K562 (cell line): ENCODE measurements around the gene SHB. TPM values are rescaled to one million over a fixed set of nuclear protein-coding genes. Genes with fewer than 3 reads are reported as not detected.

ENCODE experiments used
- ATAC-seq: fragments of 200-7000 bp; cut with Tn5 transposase; 3 replicates; pipeline ENCODE4 v1.9.1; 2020; ENCODE audit warnings: moderate library complexity
- BruUV-seq: library from RNA; stranded (reverse); fragments of 400-500 nt; replicated peaks from 2 replicates; lab custom pipeline; 2021; lab: Mats Ljungman, UMichigan
- CTCF ChIA-PET: fragments of 300-600 bp; formaldehyde crosslinking; extraction: SDS; loops from one replicate; lab custom pipeline; 2021; ENCODE audit warnings: low intra/inter-chr PET ratio; lab: Yijun Ruan, JAX
- POLR2A ChIA-PET: fragments of 300-600, 350-650 bp; sonication (Branson Sonifier 250); formaldehyde crosslinking; extraction: SDS; loops from one replicate; lab custom pipeline; 2021; ENCODE audit warnings: antibody characterized with exemption, inconsistent platforms; lab: Yijun Ruan, JAX
- DNase-seq, 4 experiments: peaks; one replicate each; pipeline versions ENCODE4 v3.0.0 to v3.0.0-alpha.2; 2011 to 2018; ENCODE audit warnings: low spot score in 3 of 4, mixed read lengths in 3 of 4; ENCODE audit errors: extremely low read depth in 1 of 4
- FAIRE-seq: peaks from 2 replicates; lab custom pipeline; 2011; peaks lifted over from hg19 to GRCh38; lab: Jason Lieb, UNC
- H2AFZ ChIP-seq: 2 replicates; pipeline ENCODE4 v1.6.0; 2011; ENCODE audit warnings: low read depth, low read length, control low read depth, inconsistent platforms
- H3K27ac ChIP-seq: fragments of 200-600 bp; 3 replicates; pipeline ENCODE4 v1.8.0; 2011; ENCODE audit warnings: low read depth, mild to moderate bottlenecking, control low read depth, inconsistent platforms, low read length, moderate library complexity, mixed read lengths; ENCODE audit errors: extremely low read depth
- H3K27me3 ChIP-seq, 2 experiments: fragments of 300-600 bp in 1 of 2; 2 replicates in 1 of 2; 3 replicates in 1 of 2; pipeline versions ENCODE4 v1.6.0 to v1.8.0; 2011; ENCODE audit warnings: inconsistent platforms in 2 of 2, low read length in 2 of 2, mild to moderate bottlenecking in 1 of 2, mixed read lengths in 1 of 2, moderate library complexity in 1 of 2; ENCODE audit not compliant: control insufficient read depth in 2 of 2, insufficient read depth in 2 of 2
- H3K36me3 ChIP-seq: fragments of 300-600 bp; 3 replicates; pipeline ENCODE4 v1.8.0; 2011; ENCODE audit warnings: mild to moderate bottlenecking, low read length, inconsistent platforms; ENCODE audit not compliant: control insufficient read depth, insufficient read depth
- H3K4me1 ChIP-seq, 2 experiments: fragments of 200-600 bp in 1 of 2; replicated peaks in 1 of 2; 2 replicates in 1 of 2; 3 replicates in 1 of 2; pipeline versions ENCODE4 v1.5.1 to v1.8.0; 2011; ENCODE audit warnings: inconsistent platforms in 2 of 2, low read length in 2 of 2, mild to moderate bottlenecking in 1 of 2, mixed read lengths in 1 of 2, moderate library complexity in 1 of 2; ENCODE audit not compliant: control insufficient read depth in 2 of 2, insufficient read depth in 2 of 2
- H3K4me2 ChIP-seq: 2 replicates; pipeline ENCODE4 v1.6.1; 2011; ENCODE audit warnings: low read length, control low read depth, inconsistent platforms, mixed read lengths; ENCODE audit not compliant: insufficient read depth
- H3K4me3 ChIP-seq: fragments of 200-600 bp; sonication (generic), shearing (Covaris generic); 2 replicates; pipeline ENCODE4 v1.5.1; 2016; ENCODE audit warnings: control low read depth, inconsistent platforms
- H3K79me2 ChIP-seq: fragments of 200-600 bp; 3 replicates; pipeline ENCODE4 v1.8.0; 2011; ENCODE audit warnings: low read length, inconsistent platforms; ENCODE audit not compliant: control insufficient read depth, insufficient read depth
- H3K9ac ChIP-seq, 2 experiments: 2 replicates each; pipeline versions ENCODE4 v1.6.0 to v1.6.1; 2011; ENCODE audit warnings: low read depth in 2 of 2, low read length in 2 of 2, control low read depth in 1 of 2, inconsistent platforms in 1 of 2, mild to moderate bottlenecking in 1 of 2, mixed read lengths in 1 of 2; ENCODE audit not compliant: insufficient read depth in 1 of 2
- H3K9me1 ChIP-seq: one replicate; pipeline ENCODE4 v1.6.0; 2011; ENCODE audit warnings: inconsistent platforms, mild to moderate bottlenecking, low read length, moderate library complexity; ENCODE audit not compliant: control insufficient read depth, insufficient read depth
- H3K9me3 ChIP-seq: replicated peaks from 2 replicates; pipeline ENCODE4 v1.5.1; 2011; ENCODE audit warnings: low read depth, low read length, inconsistent platforms; ENCODE audit not compliant: control insufficient read depth, insufficient read depth
- H4K20me1 ChIP-seq: replicated peaks from 2 replicates; pipeline ENCODE4 v1.6.1; 2011; ENCODE audit warnings: low read length, inconsistent platforms, mixed read lengths; ENCODE audit not compliant: control insufficient read depth, insufficient read depth
- BHLHE40 ChIP-seq: IDR thresholded peaks from 2 replicates; pipeline ENCODE4 v1.6.1; 2011; ENCODE audit warnings: low read length, improper control_type of control experiment
- ETV1 ChIP-seq: fragments of 450-650 bp; conservative IDR thresholded peaks from 2 replicates; pipeline ENCODE4 v1.6.1; 2016; ENCODE audit warnings: missing genetic modification characterization, control low read depth, low read depth, missing compliant biosample characterization
- FOSL1 ChIP-seq: fragments of 200-800 bp; sonication (Bioruptor generic); conservative IDR thresholded peaks from 2 replicates; pipeline ENCODE4 v1.6.1; 2016; ENCODE audit warnings: missing genetic modification characterization, missing compliant biosample characterization
- GABPB1 ChIP-seq: sonication (generic); formaldehyde crosslinking; IDR thresholded peaks from 2 replicates; pipeline ENCODE4 v1.8.0; 2022; ENCODE audit warnings: mild to moderate bottlenecking, missing genetic modification reagents
- JUN ChIP-seq, 2 experiments: sonication (generic) in 1 of 2; formaldehyde crosslinking in 1 of 2; IDR thresholded peaks; 2 replicates each; pipeline versions ENCODE4 v1.6.1 to v1.8.0; 2012 to 2022; ENCODE audit warnings: borderline replicate concordance in 2 of 2, mild to moderate bottlenecking in 2 of 2, improper control_type of control experiment in 1 of 2, low read depth in 1 of 2, low read length in 1 of 2, missing genetic modification reagents in 1 of 2
- JUND ChIP-seq, 2 experiments: IDR thresholded peaks; 2 replicates in 1 of 2; 3 replicates in 1 of 2; pipeline ENCODE4 v1.6.1; 2011; ENCODE audit warnings: borderline replicate concordance in 2 of 2, low read depth in 2 of 2, low read length in 2 of 2, improper control_type of control experiment in 1 of 2, missing biosample characterization in 1 of 2, missing genetic modification characterization in 1 of 2, missing genetic modification reagents in 1 of 2
- MTA1 ChIP-seq: fragments of 450-650 bp; IDR thresholded peaks from 2 replicates; pipeline ENCODE4 v1.6.1; 2017; ENCODE audit warnings: borderline replicate concordance
- NCOA4 ChIP-seq: fragments of 450-650 bp; IDR thresholded peaks from 2 replicates; pipeline ENCODE4 v1.6.1; 2018; ENCODE audit warnings: mild to moderate bottlenecking; ENCODE audit not compliant: partially characterized antibody
- SPI1 ChIP-seq: IDR thresholded peaks from 2 replicates; pipeline ENCODE4 v1.6.1; 2011; ENCODE audit warnings: low read depth, low read length, control low read depth, borderline replicate concordance
- WGBS: fragments of 100-300 bp; shearing (Covaris generic); methylation state at CpG from one replicate; pipeline ENCODE4 v1.1.6; 2016; ENCODE audit warnings: low coverage, mixed read lengths; ENCODE audit not compliant: insufficient coverage; ENCODE audit errors: missing lambda C conversion rate; 5-methylcytosine and 5-hydroxymethylcytosine counted together
- in situ Hi-C: fragments of 300-500 bp; cut with MboI; formaldehyde crosslinking; loops from 4 replicates; pipeline ENCODE4 v1.15.0; 2018; ENCODE audit warnings: inconsistent platforms, mixed read lengths
- intact Hi-C: fragments of 100-400 bp; cut with micrococcal nuclease; formaldehyde crosslinking; loops from 2 replicates; pipeline ENCODE4 v1.14.2; 2022
- polyA plus RNA-seq, 8 experiments: library from polyadenylated mRNA; depleted of rRNA in 4 of 8; stranded (reverse) in 5 of 8; unstranded in 3 of 8; fragments of >200 nt; fragmentation: Nextera tagmentation in 2 of 8; fragmentation: Illumina TruSeq in 1 of 8; extraction: Ambion mirVana in 2 of 8; extraction: Trizol in 1 of 8; gene quantifications; 2 replicates each; pipeline versions ENCODE4 v1.2.1 to v1.2.3, GENCODE V29; 2011 to 2014; ENCODE audit warnings: inconsistent platforms in 1 of 8, missing spikeins in 1 of 8
- total RNA-seq, 7 experiments: library from RNA; depleted of rRNA in 6 of 7; stranded (reverse); fragments of >200 nt in 6 of 7; fragmentation: Illumina TruSeq in 2 of 7; extraction: Trizol in 2 of 7; gene quantifications; 2 replicates each; pipeline versions ENCODE4 v1.2.1 to v1.2.3, GENCODE V29; 2011 to 2021; ENCODE audit warnings: low replicate concordance in 1 of 7
- TF ChIP-seq, protein P1 (sequence below), 2 experiments: fragments of 450-650 bp in 1 of 2; sonication (generic) in 1 of 2; formaldehyde crosslinking in 1 of 2; IDR thresholded peaks in 1 of 2; conservative IDR thresholded peaks in 1 of 2; 2 replicates each; pipeline versions ENCODE4 v1.6.1 to v1.8.1; 2016 to 2023; ENCODE audit warnings: mild to moderate bottlenecking in 2 of 2, moderate library complexity in 2 of 2, inconsistent platforms in 1 of 2, missing genetic modification reagents in 1 of 2
- TF ChIP-seq, protein P2 (sequence below): IDR thresholded peaks from 2 replicates; pipeline ENCODE4 v1.6.1; 2011; ENCODE audit warnings: borderline replicate concordance, low read depth, mild to moderate bottlenecking, moderate library complexity, low read length; ENCODE audit not compliant: insufficient read depth, poor library complexity, severe bottlenecking
- TF ChIP-seq, protein P3 (sequence below): fragments of 250-450 bp; sonication (Bioruptor Pico); IDR thresholded peaks from 2 replicates; pipeline ENCODE4 v1.5.0; 2020; ENCODE audit warnings: mild to moderate bottlenecking
- TF ChIP-seq, protein P4 (sequence below): fragments of 450-650 bp; conservative IDR thresholded peaks from 2 replicates; pipeline ENCODE4 v1.6.1; 2016; ENCODE audit warnings: missing genetic modification characterization, low read depth, mild to moderate bottlenecking, control low read depth, missing compliant biosample characterization

The SHB gene
- total and polyA plus RNA-seq, 9 of the 15 experiments (the other 6 are each of a cell fraction or from before 2014, with no cell fraction given): 0.78 to 16.0 (median 5.3) TPM

DNA sequence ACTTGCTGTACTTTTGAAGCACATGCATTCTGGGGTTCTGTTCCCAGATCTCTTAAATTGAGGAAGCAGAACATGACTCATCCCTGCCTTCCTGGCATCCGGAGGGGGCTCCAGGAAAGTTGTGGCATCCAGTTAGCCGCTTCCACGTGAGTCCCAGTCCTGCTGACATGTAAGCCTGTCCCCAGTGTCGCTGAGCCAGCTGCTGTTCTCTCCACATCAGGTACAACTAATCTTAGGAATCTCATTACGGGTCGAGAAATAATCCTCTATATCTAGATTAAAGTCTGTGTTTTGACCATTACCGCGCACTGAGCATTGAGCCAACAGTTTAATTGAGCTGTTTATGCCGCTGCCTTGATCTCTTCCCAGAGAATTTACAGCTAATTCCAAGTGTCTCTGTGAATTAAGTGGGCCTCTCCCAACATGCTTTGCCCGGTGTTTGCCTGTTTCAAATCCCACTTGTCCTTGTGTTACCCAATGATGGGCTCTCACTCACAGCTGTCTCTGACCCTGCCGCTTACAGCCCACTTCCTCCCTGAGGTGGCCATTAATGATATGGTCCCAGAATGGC lies 10.5 kb upstream of the SHB start:
- H3K9ac ChIP-seq: no peak overlapping the region
- ChIA-PET CTCF (no interaction called here), POLR2A (interaction anchor here (1.1 kb wide), 1 partner anchor 123 kb away, joined by 4 read pairs; no protein-coding TSS in a partner anchor)
- H4K20me1 ChIP-seq: no peaks in the 10 kb centered on the region
- no peak overlapping the region for H3K4me2 ChIP-seq
- no TSS peak for BruUV-seq
- ATAC-seq (no peak), FAIRE-seq (no peak), DNase-seq (no peak)
- no peak overlapping the region for H2AFZ ChIP-seq
- H3K4me1 ChIP-seq: peaks cover 0 to 7% of the 10 kb centered on the region in 2 experiments; a peak in 1 of 5 replicates
- WGBS: 9% methylated on average over 11 of the region's 11 CpGs
- no peak overlapping the region for H3K27ac ChIP-seq
- no peaks in the 10 kb centered on the region for H3K9me1 ChIP-seq
- TF ChIP-seq MTA1 (no peak), JUN (IDR thresholded peaks at IDR 0.05; ENCODE audit: borderline replicate concordance, low read depth, low read length) (0 out of 2 replicates have a peak, but pooled peaks have one; percentile 3), JUN (CRISPR knock-in tag; IDR thresholded peaks at IDR 0.05; ENCODE audit: borderline replicate concordance) (no peak), FOSL1 (tag) (peak; percentile 71), SPI1 (peak; percentile 75; the same call in 1 of the 2 replicates), GABPB1 (CRISPR knock-in tag) (no peak), JUND (IDR thresholded peaks at IDR 0.05; ENCODE audit: borderline replicate concordance, low read depth, low read length) (peak; percentile 68), JUND (tag; IDR thresholded peaks at IDR 0.05; ENCODE audit: borderline replicate concordance, low read depth, low read length) (peak; percentile 39; the same call in 1 of the 3 replicates), BHLHE40 (peak; percentile 26; the same call in 1 of the 2 replicates), ETV1 (tag) (0 out of 2 replicates have a peak, but pooled peaks have one; percentile 6), NCOA4 (no peak)
- TF ChIP-seq, protein P1, sequence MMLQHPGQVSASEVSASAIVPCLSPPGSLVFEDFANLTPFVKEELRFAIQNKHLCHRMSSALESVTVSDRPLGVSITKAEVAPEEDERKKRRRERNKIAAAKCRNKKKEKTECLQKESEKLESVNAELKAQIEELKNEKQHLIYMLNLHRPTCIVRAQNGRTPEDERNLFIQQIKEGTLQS (IDR thresholded peaks at IDR 0.05): peak; percentile 58
- TF ChIP-seq, protein P1 (CRISPR knock-in tag; conservative IDR thresholded peaks at IDR 0.05): no peak
- TF ChIP-seq, protein P2, sequence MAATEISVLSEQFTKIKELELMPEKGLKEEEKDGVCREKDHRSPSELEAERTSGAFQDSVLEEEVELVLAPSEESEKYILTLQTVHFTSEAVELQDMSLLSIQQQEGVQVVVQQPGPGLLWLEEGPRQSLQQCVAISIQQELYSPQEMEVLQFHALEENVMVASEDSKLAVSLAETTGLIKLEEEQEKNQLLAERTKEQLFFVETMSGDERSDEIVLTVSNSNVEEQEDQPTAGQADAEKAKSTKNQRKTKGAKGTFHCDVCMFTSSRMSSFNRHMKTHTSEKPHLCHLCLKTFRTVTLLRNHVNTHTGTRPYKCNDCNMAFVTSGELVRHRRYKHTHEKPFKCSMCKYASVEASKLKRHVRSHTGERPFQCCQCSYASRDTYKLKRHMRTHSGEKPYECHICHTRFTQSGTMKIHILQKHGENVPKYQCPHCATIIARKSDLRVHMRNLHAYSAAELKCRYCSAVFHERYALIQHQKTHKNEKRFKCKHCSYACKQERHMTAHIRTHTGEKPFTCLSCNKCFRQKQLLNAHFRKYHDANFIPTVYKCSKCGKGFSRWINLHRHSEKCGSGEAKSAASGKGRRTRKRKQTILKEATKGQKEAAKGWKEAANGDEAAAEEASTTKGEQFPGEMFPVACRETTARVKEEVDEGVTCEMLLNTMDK: no peak
- TF ChIP-seq, protein P3, sequence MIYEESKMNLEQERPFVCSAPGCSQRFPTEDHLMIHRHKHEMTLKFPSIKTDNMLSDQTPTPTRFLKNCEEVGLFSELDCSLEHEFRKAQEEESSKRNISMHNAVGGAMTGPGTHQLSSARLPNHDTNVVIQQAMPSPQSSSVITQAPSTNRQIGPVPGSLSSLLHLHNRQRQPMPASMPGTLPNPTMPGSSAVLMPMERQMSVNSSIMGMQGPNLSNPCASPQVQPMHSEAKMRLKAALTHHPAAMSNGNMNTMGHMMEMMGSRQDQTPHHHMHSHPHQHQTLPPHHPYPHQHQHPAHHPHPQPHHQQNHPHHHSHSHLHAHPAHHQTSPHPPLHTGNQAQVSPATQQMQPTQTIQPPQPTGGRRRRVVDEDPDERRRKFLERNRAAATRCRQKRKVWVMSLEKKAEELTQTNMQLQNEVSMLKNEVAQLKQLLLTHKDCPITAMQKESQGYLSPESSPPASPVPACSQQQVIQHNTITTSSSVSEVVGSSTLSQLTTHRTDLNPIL (CRISPR knock-in tag): no peak
- TF ChIP-seq, protein P4, sequence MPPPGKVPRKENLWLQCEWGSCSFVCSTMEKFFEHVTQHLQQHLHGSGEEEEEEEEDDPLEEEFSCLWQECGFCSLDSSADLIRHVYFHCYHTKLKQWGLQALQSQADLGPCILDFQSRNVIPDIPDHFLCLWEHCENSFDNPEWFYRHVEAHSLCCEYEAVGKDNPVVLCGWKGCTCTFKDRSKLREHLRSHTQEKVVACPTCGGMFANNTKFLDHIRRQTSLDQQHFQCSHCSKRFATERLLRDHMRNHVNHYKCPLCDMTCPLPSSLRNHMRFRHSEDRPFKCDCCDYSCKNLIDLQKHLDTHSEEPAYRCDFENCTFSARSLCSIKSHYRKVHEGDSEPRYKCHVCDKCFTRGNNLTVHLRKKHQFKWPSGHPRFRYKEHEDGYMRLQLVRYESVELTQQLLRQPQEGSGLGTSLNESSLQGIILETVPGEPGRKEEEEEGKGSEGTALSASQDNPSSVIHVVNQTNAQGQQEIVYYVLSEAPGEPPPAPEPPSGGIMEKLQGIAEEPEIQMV (tag): no peak
- no peaks in the 10 kb centered on the region for H3K36me3 ChIP-seq
- H3K27me3 ChIP-seq: peaks cover 9 to 34% of the 10 kb centered on the region in 2 experiments; a peak in 4 of 5 replicates
- in situ Hi-C loops: no loop called here
- peaks cover 5% of the 10 kb centered on the region; the same call in 1 of the 2 replicates for H3K9me3 ChIP-seq
- no peak overlapping the region for H3K4me3 ChIP-seq
- no peaks in the 10 kb centered on the region for H3K79me2 ChIP-seq
- intact Hi-C loops: loop anchor here (10.0 kb wide), 1 partner anchor 175 kb away; no protein-coding TSS in a partner anchor
